Dendritic cell treated with granulocyte-macrophage colony-stimulating factor and Interleukin-4, amounts not matched to agents 40 ng/mL and 50 ng/mL, for 4 days (primary cell): ENCODE results near the gene KCNJ8.
"Not testable (repeated sequence)": the region's sequence is repeated elsewhere in the genome, so short reads cannot be mapped to it uniquely, and the experiment has no call there.

Experiments
- H3K27ac Mint-ChIP-seq: one replicate; pipeline ENCODE4 v1.8.0; 2022; ENCODE audit warnings: mild to moderate bottlenecking, mixed read lengths
- H3K27me3 Mint-ChIP-seq: one replicate; pipeline ENCODE4 v1.8.0; 2022; ENCODE audit warnings: mild to moderate bottlenecking, mixed read lengths
- H3K36me3 Mint-ChIP-seq: one replicate; pipeline ENCODE4 v1.8.0; 2022; ENCODE audit warnings: low read depth, mixed read lengths
- H3K4me1 Mint-ChIP-seq: one replicate; pipeline ENCODE4 v1.8.0; 2022; ENCODE audit warnings: low read depth, mixed read lengths
- H3K4me3 Mint-ChIP-seq: one replicate; pipeline ENCODE4 v1.8.0; 2022; ENCODE audit warnings: mild to moderate bottlenecking, moderate library complexity, mixed read lengths
- H3K9me3 Mint-ChIP-seq: one replicate; pipeline ENCODE4 v1.8.0; 2022; ENCODE audit warnings: mixed read lengths
- intact Hi-C: fragments of 100-400 bp; cut with micrococcal nuclease; formaldehyde crosslinking; loops from one replicate; pipeline ENCODE4 v1.15.0; 2022

Gene KCNJ8

DNA sequence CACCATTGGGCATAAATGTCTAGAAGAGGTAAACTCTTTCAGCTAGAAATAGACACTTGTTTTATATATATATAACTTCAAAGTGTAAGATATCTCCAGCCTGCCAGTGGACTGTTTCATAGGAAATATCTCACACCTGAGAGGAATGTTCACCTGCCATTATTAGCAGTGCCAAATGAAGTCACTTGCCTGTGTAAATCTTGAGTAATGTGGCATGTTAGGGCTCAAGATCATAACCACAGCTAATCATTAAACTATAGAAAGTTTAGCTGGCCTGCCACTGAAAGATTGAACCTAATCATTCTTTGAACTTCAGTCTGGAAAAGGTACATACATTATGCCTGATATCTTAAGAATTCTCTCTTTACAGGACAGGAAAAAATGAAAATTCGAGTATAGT, 25.5 kb upstream of the KCNJ8 start:
- peaks cover 4% of the 10 kb centered on the region for H3K9me3 Mint-ChIP-seq
- no peaks in the 10 kb centered on the region for H3K4me1 Mint-ChIP-seq
- H3K27me3 Mint-ChIP-seq, result no peaks in the 10 kb centered on the region
- intact Hi-C loops, result no loop called here
- H3K27ac Mint-ChIP-seq, result no peak overlapping the region
- H3K36me3 Mint-ChIP-seq, result no peaks in the 10 kb centered on the region
- H3K4me3 Mint-ChIP-seq, result no peak overlapping the region

DNA sequence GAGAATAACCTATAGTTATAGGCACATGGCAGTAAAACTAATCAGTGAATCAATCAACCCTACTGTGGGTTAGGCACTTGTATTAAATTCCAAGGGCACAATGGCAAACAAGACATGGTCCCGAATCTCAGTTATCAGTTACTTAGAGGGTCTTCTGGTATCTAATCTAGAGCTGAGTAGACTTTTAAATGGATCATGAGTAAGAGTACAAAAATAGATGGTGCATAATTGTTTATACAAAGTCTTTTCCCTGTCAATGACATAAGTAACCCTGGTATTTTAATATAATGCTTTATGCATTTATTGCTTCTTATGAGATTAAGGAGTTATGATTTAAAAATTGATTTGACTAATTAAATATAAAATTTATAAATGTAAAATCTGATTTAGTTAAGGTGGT, 23.0 kb upstream of the KCNJ8 start:
- Mint-ChIP-seq H3K4me1 (no peaks in the 10 kb centered on the region), H3K27ac (no peak overlapping the region), H3K27me3 (no peaks in the 10 kb centered on the region), H3K36me3 (no peaks in the 10 kb centered on the region), H3K9me3 (no peaks in the 10 kb centered on the region), H3K4me3 (no peak overlapping the region)
- intact Hi-C loops, result no loop called here

DNA sequence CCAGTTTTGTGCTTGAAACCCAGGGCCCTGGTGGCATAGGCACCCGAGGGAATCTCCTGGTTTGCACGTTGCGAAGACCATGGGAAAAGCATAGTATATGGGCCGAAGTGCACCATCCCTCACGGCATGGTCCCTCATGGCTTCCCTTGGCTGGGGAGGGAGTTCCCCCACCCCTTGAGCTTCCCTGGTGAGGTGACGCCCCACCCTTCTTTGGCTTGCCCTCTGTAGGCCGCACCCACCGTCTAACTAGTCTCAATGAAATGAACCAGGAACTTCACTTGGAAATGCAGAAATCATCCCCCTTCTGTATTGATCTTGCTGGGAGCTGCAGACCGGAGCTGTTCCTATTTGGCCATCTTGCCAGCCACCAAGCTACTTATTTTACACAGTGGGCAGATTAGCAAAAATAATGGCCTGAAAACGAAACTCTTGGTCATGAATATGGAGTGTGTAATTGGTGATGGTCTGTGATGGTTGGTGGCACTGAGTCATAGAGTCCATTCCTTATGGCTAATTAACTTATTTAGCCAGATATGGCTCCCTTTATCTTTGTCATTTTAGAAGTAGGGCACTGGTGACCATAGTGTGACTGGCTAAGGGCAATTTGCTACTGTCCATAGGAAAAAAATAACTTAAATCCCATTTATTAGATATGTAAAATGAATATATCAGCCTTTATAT, 21.3 kb upstream of the KCNJ8 start:
- intact Hi-C loops, result no loop called here
- Mint-ChIP-seq H3K9me3 (no peaks in the 10 kb centered on the region), H3K27ac (no peak overlapping the region), H3K4me1 (no peaks in the 10 kb centered on the region), H3K36me3 (no peaks in the 10 kb centered on the region), H3K27me3 (no peaks in the 10 kb centered on the region), H3K4me3 (no peak overlapping the region)

DNA sequence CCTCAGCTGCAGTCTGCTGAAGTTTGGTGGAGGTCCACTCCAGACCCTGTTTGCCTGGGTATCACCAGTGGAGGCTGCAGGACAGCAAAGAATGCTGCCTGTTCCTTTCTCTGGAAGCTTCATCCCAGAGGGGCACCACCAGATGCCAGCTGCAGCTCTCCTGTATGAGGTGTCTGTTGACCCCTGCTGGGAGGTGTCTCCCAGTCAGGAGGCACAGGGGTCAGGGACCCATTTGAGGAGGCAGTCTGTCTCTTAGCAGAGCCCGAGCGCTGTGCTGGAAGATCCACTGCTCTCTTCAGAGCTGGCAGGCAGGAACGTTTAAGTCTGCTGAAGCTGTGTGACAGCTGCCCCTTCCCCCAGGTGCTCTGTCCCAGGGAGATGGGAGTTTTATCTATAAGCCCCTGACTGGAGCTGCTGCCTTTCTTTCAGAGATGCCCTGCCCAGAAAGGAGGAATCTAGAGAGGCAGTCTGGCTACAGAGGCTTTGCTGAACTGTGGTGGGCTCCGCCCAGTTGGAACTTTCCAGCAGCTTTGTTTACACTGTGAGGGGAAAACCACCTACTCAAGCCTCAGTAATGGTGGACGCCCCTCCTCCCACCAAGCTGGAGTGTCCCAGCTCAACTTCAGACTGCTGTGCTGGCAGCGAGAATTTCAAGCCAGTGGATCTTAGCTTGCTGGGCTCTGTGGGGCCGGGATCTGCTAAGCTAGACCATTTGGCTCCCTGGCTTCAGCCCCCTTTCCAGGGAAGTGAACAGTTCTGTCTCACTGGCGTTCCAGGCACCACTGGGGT, 20.5 kb upstream of the KCNJ8 start:
- H3K4me3 Mint-ChIP-seq, H3K27ac Mint-ChIP-seq, intact Hi-C loops, H3K36me3 Mint-ChIP-seq, H3K9me3 Mint-ChIP-seq, H3K27me3 Mint-ChIP-seq, H3K4me1 Mint-ChIP-seq: not testable (repeated sequence)

DNA sequence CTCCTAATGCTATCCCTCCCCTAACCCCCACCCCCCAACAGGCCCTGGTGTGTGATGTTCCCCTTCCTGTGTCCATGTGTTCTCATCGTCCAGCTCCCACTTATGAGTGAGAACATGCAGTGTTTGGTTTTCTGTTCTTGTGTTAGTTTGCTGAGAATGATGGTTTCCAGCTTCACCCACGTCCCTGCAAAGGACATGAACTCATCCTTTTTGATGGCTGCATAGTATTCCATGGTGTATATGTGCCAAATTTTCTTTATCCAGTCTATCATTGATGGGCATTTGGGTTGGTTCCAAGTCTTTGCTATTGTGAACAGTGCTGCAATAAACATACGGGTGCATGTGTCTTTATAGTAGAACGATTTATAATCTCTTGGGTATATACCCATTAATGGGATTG, 15.2 kb upstream of the KCNJ8 start:
- H3K4me1 Mint-ChIP-seq, intact Hi-C loops, H3K9me3 Mint-ChIP-seq, H3K36me3 Mint-ChIP-seq, H3K27ac Mint-ChIP-seq, H3K4me3 Mint-ChIP-seq, H3K27me3 Mint-ChIP-seq: not testable (repeated sequence)

DNA sequence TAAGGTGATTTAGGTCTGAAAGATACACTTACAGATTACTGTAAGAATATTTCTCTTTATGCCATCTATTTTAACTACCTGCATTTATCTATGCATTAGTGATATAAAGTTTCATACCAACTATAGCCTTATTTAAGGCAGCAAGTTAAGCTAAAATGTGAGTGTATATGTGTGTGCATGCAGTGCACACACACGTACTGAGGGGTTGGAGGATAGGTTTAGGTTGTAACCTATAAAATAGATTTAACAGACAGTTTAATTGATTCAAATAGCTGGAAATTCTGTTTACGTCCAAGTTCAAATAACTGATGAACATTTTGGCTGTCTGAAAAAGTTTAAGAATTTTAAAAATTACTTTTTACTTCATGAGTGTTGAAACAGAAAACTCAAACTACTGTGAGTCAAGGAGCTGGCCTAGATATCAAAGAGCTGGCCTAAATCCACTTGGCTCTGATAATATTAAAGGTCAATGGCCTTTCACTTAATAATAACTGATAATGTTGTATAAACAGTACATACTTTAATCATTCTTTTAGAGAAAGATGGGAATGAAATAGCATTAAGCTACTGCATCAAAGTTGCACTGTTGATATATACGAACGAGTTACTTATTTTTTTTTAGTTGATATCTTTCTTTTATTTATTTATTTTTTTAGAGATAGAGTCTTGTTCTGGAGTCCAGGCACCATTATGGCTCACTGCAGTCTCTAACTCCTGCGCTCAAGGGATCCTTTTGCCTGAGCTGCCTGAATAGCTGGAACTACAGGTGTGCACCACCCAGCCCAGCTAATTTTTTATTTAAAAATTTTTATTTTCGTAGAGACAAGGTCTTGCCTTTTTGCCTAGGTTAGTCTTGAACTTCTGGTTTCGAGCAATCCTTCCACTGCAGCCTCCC, 13.8 kb upstream of the KCNJ8 start:
- Mint-ChIP-seq H3K9me3 (no peaks in the 10 kb centered on the region), H3K27ac (no peak overlapping the region), H3K27me3 (no peaks in the 10 kb centered on the region), H3K4me3 (no peak overlapping the region), H3K36me3 (no peaks in the 10 kb centered on the region), H3K4me1 (no peaks in the 10 kb centered on the region)
- intact Hi-C loops, result no loop called here

DNA sequence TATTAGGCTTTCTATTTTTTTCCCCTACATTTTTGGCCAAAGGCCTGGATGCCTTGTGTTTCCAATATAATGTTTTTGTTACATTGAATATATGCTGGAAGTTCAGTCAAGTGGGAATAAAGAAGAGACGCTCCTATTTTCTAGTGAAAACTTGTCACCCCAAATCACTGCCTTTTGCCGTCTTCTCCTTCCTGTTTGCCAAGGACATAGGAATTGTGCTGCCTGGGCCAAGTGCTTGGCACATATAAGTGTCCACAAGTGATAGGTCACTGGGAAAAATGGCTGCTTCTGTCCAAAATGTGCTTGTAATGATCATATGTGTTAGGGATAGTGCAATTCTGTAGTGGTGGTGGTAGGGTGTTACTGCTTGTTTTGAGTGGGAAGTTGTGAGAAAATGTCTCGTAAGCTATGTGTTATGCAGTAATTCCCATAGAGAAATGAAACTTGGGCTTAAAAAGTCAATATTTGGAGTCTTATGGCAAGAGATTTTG, 11.6 kb upstream of the KCNJ8 start:
- intact Hi-C loops, result no loop called here
- Mint-ChIP-seq H3K27ac (no peak overlapping the region), H3K27me3 (no peaks in the 10 kb centered on the region)

DNA sequence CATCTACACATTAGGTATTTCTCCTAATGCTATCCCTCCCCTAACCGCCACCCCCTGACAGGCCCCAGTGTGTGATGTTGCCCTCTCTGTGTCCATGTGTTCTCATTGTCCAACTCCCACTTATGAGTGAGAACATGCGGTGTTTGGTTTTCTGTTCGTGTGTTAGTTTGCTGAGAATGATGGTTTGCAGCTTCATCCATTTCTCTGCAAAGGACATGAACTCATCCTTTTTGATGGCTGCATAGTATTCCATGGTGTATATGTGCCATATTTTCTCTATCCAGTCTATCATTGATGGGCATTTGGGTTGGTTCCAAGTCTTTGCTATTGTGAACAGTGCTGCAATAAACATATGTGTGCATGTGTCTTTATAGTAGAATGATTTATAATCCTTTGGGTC, 8.2 kb upstream of the KCNJ8 start:
- intact Hi-C loops, H3K27me3 Mint-ChIP-seq, H3K36me3 Mint-ChIP-seq, H3K4me1 Mint-ChIP-seq, H3K4me3 Mint-ChIP-seq, H3K9me3 Mint-ChIP-seq, H3K27ac Mint-ChIP-seq: not testable (repeated sequence)

More for the DNA sequence above, 11.6 kb upstream of the KCNJ8 start:
- Mint-ChIP-seq H3K9me3 (no peaks in the 10 kb centered on the region), H3K36me3 (no peaks in the 10 kb centered on the region), H3K4me1 (no peaks in the 10 kb centered on the region), H3K4me3 (no peak overlapping the region)

DNA sequence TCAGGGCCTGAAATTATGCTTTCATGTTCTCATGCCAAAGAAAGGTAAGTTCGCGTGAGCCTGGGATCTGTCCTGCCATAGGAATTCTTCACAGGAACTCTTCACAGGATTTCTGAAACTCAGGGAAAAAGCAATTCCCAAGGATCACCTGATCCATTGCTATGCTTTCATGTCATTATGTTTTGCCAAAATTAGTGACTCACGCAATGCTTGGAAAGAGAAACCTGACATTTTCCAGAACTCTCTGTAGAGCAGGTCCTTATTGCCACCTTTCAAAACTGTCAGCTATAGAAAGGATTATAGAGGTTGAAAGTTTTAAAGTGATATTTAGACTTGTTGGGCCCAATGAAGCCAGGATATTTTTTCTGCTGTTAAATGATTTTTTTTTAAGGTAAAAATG, 6.3 kb upstream of the KCNJ8 start:
- Mint-ChIP-seq H3K27ac (no peak overlapping the region), H3K4me1 (no peaks in the 10 kb centered on the region), H3K4me3 (no peak overlapping the region), H3K9me3 (no peaks in the 10 kb centered on the region), H3K36me3 (no peaks in the 10 kb centered on the region), H3K27me3 (peaks cover 10% of the 10 kb centered on the region)
- intact Hi-C loops, result no loop called here

DNA sequence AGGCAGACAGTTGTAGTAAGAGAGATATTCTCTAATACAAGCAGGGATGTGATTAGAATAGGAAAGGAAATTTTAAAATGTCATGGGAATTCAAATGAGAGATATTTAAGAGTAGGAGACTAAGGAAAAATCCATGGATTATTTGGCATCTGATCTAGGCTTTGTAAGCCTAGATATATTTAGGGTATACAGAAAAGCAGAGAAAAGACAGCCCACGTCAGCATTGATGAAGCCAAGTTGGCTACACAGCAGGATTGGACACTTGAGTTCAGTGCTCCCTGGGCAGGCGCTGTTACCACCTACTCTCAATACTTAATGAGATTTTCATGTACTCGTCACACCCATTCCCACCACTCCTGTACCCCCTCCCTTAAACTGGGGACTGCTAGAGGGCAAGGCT, 1.7 kb upstream of the KCNJ8 start:
- no peak overlapping the region for H3K27ac Mint-ChIP-seq
- H3K4me3 Mint-ChIP-seq, result no peak overlapping the region
- H3K36me3 Mint-ChIP-seq, result no peaks in the 10 kb centered on the region
- H3K4me1 Mint-ChIP-seq, result no peaks in the 10 kb centered on the region
- intact Hi-C loops, result no loop called here
- peaks cover 43% of the 10 kb centered on the region for H3K27me3 Mint-ChIP-seq
- no peaks in the 10 kb centered on the region for H3K9me3 Mint-ChIP-seq

DNA sequence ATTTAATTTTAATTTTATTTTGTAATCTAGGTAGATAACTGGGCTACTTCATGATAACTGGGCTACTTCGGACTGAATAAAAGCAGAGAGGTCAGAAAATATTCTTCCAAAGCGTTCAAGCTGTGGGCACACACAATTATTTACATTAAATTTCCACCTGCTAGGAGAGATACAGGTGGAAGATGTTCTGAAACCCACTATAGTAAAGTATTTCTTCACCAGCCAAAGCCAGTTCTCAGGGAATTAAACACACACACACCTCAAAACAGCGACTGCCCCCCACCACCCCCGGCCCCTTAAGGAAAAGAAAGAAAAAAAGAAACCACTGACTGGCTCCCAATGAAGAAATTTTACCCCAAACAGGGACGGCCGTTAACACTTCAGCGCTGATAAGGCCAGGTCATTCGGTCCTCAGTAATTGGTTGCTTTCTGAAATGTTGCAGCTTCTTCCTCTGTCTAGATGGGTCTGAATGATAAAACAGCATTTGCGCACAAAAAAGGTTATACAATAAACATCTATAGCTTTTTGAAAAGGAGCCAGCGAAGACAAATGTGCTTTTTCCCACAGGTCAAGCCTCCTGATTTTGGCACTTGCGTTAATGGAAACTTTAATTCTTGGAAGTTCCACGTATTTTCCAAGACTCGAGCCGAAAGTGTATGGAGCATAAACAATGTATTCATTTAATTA, 771 bp upstream of the KCNJ8 start:
- H3K27ac Mint-ChIP-seq, result no peak overlapping the region
- H3K36me3 Mint-ChIP-seq, result no peaks in the 10 kb centered on the region
- H3K4me1 Mint-ChIP-seq, result no peaks in the 10 kb centered on the region
- no peak overlapping the region for H3K4me3 Mint-ChIP-seq
- intact Hi-C loops, result no loop called here
- no peaks in the 10 kb centered on the region for H3K9me3 Mint-ChIP-seq
- peaks cover 44% of the 10 kb centered on the region for H3K27me3 Mint-ChIP-seq

DNA sequence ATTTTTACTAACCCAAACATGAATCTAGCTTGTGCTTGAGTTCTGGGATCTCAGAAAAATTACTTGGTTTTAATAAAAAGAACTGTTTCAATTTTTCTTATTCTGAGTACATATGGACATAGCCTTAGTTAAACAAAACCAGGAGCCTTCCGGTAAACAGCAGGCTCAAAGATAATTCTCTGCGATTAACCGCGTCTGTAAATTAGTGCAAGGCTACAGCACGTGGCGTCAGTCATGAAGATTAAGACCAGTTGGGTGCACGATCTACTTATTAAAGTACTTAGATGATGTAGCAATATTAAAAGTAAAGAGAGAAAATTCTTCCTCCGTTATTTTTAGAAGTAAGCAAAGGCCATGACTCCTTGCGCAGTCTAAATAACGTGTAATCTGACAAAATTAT, 700 bp downstream of the KCNJ8 start:
- H3K27me3 Mint-ChIP-seq, result peaks cover 44% of the 10 kb centered on the region
- no peak overlapping the region for H3K27ac Mint-ChIP-seq
- no peak overlapping the region for H3K4me3 Mint-ChIP-seq
- intact Hi-C loops, result no loop called here
- H3K9me3 Mint-ChIP-seq, result no peaks in the 10 kb centered on the region
- no peaks in the 10 kb centered on the region for H3K36me3 Mint-ChIP-seq
- H3K4me1 Mint-ChIP-seq, result no peaks in the 10 kb centered on the region

DNA sequence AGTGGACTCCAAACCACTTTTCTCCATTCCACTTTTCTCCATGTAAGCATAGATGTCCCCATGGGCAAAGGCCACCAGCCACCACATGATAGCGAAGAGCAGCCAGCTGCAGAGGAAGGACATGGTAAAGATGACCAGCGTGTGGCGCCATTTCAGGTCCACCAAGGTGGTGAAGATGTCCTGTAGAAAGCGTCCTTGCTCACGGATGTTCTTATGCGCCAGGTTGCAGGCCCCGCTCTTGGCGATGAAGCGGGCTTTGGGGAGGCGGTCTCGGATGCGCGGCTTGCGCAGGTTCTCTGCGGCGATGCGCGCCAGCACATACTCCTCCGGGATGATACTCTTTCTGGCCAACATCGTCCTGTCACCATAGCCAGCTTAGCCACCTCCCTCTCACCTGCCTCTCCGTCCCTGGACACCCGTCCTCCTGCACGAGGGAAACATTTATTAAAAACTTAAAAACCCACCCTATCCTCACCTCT, 1.2 kb downstream of the KCNJ8 start:
- Mint-ChIP-seq H3K4me1 (no peaks in the 10 kb centered on the region), H3K36me3 (no peaks in the 10 kb centered on the region), H3K27me3 (peaks cover 44% of the 10 kb centered on the region), H3K4me3 (no peak overlapping the region), H3K9me3 (no peaks in the 10 kb centered on the region), H3K27ac (no peak overlapping the region)
- intact Hi-C loops, result no loop called here
